Measurements from ENCODE around the gene TOM1L2.
A peak's percentile ranks its signal among the peaks of the same experiment; 100 is the strongest.
"Not testable (repeated sequence)": the region's sequence is repeated elsewhere in the genome, so short reads cannot be mapped to it uniquely, and the experiment has no call there.

TOM1L2 gene

DNA sequence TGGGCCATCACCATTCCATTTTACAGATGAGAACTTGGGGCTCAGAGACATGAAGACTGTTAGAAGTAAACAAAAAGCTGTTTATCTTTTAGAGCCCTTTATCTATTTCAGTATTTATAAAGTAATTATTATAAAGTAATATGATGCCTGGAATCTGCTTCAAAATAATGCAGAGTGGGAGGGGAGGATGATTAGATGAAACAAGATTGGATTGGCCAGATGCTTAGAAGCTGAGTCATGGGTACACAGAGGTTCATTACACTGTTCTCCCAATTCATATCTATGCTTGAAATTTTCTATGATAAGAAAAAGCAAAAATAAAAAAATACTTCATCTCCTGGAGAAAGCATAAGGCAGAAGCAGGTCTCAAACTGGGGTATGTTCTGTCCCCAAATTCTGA lies 29.4 kb downstream of the TOM1L2 start:
- peak; percentile 34 for DNase-seq

DNA sequence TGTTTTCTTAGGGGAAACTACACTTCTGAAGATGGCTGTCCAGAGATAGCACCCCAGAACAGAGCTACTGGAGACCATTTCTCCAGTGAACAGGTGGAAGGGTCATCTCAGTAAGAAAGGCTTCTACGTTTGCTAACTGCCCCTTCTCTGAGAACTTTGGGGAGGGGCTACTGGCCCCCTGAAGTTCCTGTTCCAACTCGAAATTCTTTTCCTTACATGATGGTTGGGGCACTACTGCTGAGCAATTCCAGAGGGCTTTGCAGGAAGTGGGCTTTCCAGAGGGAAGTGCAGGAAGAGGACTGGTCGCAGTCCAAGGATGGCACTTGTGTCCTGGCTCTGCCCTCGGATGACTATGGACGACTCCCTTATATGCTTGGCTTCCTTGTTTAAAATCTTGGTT lies 31.2 kb downstream of the TOM1L2 start:
- peak; percentile 32 for DNase-seq

GRCh38 chr17:17940441-17940911 lies 31.7 kb downstream of the TOM1L2 start:
- DNase-seq, result peak; percentile 85

DNA sequence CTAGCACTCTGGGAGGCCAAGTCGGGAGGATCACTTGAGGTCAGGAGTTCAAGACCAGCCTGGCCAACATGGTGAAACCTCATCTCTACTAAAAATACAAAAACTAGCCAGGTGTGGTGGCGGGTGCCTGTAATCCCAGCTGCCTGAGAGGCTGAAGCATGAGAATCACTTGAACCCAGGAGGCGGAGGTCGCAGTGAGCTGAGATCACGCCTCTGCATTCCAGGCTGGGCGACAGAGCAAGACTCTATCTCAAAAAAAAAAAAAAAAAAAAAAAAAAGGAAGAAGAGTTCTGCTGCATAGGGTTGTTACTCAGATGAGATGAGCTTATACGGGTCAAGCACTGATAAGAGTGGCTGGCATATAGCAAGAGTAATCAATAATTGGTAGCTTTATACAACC lies 32.3 kb downstream of the TOM1L2 start:
- not testable (repeated sequence) for DNase-seq

- DNase-seq, result no peak
These were observed 33.7 kb downstream of the TOM1L2 start for GRCh38 chr17:17938388-17939107.

GRCh38 chr17:17937958-17938357 lies 34.2 kb downstream of the TOM1L2 start:
- peak; percentile 41 for DNase-seq

DNA sequence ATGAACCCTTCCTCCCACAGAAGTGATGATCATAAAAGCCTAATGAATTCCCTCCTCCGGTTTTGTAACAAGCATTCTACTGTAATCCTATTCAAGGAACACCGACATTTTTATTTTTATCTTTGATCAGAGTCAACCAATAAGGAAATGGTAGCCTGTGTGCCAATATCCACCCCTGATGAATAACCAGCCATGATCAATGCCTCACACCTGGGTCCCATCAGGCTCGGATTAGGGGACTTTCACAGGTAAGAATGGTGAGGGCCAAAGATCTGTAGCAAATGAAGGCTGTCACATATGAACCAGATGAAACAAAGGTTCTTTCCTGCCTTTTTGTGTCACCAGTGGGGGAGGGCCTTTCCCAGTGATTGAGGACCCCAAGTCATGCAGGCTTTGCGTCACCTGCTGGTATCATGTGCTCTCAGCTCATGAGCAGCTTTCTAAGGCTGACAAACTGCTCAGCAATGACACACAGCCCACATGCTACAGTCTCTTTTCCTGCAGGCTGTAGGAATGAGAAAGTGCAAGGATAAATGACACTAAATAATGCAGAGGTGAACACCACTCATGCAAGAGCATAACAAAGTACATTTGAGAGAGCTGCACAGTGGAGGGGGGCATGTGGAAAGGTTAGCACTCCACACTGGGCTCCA lies 34.9 kb downstream of the TOM1L2 start:
- no peak for DNase-seq

GRCh38 chr17:17935321-17936271 lies 36.6 kb downstream of the TOM1L2 start:
- no peak for DNase-seq

- peak; percentile 60 for DNase-seq
These were observed 37.4 kb downstream of the TOM1L2 start for GRCh38 chr17:17934806-17935205.

DNA sequence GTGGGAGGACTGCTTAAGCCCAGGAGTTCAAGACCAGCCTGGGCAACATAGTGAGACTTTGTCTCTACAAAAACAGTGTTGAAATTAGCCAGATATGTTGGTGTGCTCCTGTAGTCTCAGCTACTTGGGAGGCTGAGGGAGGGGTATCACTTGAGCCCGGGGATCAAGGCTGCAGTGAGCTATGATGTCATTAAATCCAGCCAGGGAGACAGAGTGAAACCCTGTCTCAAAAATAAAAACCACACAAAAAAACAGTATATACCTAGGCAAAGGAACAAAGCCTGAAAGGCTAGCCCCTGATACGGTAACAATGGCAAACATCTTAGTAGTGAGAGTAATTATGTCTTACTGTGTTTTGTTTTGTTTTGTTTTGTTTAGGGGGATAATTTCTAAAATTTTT lies 38.0 kb downstream of the TOM1L2 start:
- no peak for DNase-seq

- no peak for DNase-seq
These were observed 38.4 kb downstream of the TOM1L2 start for GRCh38 chr17:17933775-17934174.

DNA sequence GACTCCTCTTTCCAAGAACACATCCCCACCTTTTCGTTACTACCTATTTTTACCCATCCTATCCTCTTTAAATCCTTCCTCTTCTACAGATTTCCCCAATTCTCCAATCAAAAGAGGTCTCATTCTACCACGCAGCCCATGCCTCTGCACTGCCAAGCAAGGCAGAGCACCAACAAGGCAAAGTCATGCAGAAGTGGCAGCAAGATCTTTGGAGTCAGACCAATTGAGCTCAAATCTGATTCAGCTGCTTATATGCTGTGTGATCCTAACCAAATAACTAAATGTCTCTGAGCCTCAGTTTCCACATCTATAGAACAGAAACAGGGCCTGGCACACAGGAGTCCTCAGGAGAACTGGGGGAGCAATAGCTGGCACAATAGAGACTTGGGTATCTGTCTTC lies 41.0 kb downstream of the TOM1L2 start:
- no peak for DNase-seq

DNA sequence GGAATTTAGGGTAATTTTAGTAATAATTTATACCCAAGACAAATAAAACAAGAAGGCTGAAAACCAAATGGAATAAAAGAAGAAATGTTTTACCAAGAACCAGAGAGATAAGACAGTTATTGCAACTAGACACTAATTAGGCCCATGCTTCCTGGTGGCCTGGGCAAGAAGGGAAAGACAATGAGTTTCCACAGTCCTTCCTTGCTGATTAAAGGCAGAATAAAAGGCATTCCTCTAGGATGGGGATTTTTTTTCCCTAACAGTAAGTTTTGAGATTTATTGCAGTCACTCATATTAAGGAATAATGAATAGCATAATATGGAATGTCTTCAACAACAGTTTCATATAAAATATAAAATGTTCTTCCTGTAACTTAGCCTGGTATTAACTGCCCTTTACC lies 41.5 kb downstream of the TOM1L2 start:
- DNase-seq, result no peak

- DNase-seq, result no peak
These were observed 42.4 kb downstream of the TOM1L2 start for GRCh38 chr17:17929655-17930380.

DNA sequence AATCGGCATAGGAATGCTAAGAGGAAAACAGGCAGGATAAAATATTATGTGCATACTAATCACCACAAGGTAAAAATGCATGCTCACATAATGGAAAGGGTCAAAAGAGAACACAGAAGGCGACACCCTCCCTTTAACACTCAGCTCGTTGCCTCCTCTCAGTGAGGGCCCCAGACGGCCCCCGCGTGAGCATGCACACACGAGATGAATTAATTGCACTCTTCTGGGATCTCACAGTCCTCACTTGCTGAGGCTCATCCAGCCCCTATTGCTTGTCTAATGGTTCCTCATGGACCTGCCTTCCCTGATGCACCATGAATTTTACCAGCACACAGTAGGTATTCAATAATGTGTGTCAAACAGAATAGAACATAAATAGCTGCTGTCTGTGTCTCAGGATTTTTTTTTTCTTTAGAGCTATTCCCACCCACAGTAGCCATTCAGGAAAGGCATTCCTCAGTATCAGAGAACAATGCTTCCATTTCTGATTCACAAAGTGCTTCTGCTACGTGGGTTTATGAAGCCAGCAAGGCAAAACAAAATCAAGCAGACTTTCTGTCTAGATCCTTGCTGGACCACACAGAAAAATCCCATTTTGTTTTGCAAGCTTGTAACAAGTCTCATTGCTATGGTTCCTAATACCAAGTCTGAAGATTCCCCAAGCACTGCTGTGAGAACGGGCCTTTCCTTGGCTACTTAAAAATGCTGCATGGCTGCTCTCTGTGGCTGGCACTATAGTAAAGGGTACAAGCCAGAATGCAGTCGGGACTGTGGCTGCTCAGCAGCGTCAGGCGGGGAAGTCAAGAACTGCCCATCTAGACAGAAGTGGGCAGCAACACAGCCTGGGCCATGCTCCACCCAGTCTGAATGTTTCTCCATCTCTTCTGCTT lies 43.6 kb downstream of the TOM1L2 start:
- DNase-seq, result peak; percentile 25

DNA sequence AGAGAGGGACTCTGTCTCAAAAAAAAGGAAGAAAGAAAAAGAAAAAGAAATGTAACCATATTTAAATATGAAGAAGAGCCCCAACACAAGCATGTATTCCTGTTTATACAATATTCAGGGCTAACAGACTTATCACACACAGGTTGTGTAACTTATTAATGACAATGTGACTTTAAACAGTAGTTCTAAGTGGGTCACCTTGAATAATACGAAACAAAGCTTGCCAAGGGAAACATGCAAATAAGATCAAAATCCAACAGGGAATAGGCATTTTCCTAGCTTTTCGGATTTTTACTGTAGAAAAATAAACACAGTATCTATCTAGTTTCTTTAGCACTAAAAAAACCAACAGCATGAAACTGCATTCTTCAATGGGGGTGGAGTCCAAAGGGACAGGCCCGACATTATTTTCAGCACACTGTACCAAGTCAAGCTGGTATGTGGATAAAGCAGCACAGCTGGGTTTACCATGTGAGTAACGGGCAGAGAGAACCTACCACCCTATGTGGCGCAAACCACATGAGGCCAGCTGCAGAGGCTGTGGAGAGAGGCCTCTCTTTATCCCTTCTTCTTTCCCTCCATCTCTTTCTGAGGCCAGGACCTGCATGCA lies 45.3 kb downstream of the TOM1L2 start:
- peak; percentile 6 for DNase-seq

DNA sequence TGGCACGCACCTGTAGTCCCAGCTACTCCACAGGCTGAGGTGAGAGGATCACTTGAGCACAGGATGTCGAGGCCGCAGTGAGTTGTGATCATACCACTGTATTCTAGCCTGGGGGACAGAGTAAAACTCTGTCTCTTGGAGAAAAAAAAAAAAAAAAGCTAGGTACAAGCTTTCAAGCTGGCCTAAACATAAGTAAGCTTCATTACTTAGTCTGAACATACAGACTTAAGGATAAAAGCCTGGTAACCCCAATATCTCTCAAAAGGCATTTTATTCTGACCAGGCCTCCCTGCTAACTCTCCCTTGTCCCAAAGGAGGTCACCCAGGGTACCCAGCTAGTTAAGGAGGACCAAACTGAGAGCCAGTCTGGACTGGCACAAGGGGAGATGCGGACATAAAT lies 46.2 kb downstream of the TOM1L2 start:
- no peak for DNase-seq

DNA sequence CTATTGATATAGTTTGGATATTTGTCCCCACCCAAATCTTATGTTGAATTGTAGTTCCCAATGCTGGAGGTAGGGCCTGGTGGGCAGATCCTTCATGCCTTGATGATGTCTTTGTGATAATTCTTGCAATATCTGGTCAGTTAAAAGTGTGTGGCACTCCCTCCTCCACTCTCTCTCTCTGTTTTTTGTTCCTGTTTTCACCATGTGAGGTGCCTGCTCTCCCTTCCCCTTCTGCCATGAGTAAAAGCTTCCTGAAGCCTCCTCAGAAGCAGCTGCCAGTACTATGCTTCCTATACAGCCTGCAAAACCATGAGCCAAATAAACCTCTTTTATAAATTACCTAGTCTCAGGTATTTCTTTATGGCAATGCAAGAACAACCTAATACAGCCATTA lies 47.3 kb downstream of the TOM1L2 start:
- DNase-seq, result no peak

DNA sequence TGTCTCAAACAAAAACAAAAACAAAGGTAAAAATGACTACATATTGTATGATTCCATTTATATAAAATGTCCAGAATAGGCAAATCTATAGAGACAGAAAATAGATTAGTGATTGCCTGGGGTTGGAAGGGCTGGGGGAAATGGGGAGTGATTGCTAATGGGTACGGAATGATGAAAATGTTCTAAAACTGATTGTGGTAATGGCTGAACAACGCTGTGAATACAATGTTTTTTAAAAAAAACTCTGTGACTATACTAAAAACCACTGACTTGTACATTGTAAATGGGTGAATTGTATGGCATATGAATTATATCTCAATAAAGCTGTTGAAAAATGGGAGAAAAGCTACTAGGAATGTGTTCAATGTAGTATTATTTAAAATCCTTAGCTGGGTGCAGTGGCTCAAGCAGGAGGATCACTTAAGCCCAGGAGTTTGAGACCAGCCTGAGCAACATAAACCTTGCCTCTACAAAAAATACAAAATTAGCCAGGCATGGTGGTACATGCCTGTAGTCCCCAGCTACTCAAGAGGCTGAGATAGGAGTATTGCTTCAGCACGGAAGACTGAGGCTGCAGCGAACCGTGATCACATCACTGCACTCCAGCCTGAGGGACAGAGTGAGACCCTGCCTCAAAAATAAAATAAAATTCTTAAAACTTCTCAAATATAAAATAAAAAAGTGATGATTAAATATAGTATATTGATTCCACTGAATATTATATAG lies 47.9 kb downstream of the TOM1L2 start:
- DNase-seq, result no peak

- DNase-seq, result peak; percentile 69
These were observed 50.1 kb downstream of the TOM1L2 start for GRCh38 chr17:17922070-17922614.
